Nasal cavity respiratory epithelium epithelial cell of viscerocranial mucosa (primary cell): ENCODE data around the gene SLC47A1. TPM values are rescaled to one million over a fixed set of nuclear protein-coding genes. Genes with fewer than 3 reads are reported as not detected.

ENCODE experiments used
- total RNA-seq: library from RNA; depleted of rRNA; stranded (reverse); fragments of >200 nt; gene quantifications from 2 replicates; pipeline ENCODE4 v1.2.3, GENCODE V29; 2014

The SLC47A1 gene, protein sequence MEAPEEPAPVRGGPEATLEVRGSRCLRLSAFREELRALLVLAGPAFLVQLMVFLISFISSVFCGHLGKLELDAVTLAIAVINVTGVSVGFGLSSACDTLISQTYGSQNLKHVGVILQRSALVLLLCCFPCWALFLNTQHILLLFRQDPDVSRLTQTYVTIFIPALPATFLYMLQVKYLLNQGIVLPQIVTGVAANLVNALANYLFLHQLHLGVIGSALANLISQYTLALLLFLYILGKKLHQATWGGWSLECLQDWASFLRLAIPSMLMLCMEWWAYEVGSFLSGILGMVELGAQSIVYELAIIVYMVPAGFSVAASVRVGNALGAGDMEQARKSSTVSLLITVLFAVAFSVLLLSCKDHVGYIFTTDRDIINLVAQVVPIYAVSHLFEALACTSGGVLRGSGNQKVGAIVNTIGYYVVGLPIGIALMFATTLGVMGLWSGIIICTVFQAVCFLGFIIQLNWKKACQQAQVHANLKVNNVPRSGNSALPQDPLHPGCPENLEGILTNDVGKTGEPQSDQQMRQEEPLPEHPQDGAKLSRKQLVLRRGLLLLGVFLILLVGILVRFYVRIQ
- 0.34 and 0.57 TPM in 2 replicates for total RNA-seq

GRCh38 chr17:19533718-19534561 lies at the start of gene SLC47A1:
TSS of gene SLC47A1 (plus strand) at chr17:19533854. CDS start at chr17:19533940, 86 bp downstream.

Other genes with a start within 250 kb of the SLC47A1 start
- 8.0 and 15.4 TPM in 2 replicates for gene B9D1, start 171.1 kb upstream of the SLC47A1 start, total RNA-seq
- gene MAPK7, start 155.4 kb upstream of the SLC47A1 start, total RNA-seq, result 5.5 and 20.8 TPM in 2 replicates
- not detected in 2 replicates for gene MFAP4, start 146.7 kb upstream of the SLC47A1 start, total RNA-seq
- gene RNF112, start 122.6 kb upstream of the SLC47A1 start, total RNA-seq, result 0.34 and 0.43 TPM in 2 replicates
- gene ALDH3A2, start 114.9 kb downstream of the SLC47A1 start, total RNA-seq, result 75.5 and 233 TPM in 2 replicates
- 0.34 and 1.2 TPM in 2 replicates for gene SLC47A2, start 182.7 kb downstream of the SLC47A1 start, total RNA-seq
- gene ALDH3A1, start 214.4 kb downstream of the SLC47A1 start, total RNA-seq, result 6.2 and 18.3 TPM in 2 replicates